Hematopoietic multipotent progenitor cell treated with erythropoietin and hydrocortisone succinate and interleukin-3 and kit ligand, for 15 days (in vitro differentiated cells): ENCODE results near the gene CCSAP.
"Not testable (repeated sequence)": the region's sequence is repeated elsewhere in the genome, so short reads cannot be mapped to it uniquely, and the experiment has no call there.

ENCODE experiments used
- DNase-seq: peaks from one replicate; pipeline ENCODE4 v3.0.0-alpha.2; 2015; ENCODE audit warnings: low spot score

The CCSAP gene

GRCh38 chr1:229325853-229326487 lies 16.9 kb downstream of the CCSAP start:
- DNase-seq: no peak

- no peak for DNase-seq
Measured at GRCh38 chr1:229325401-229325800, 17.4 kb downstream of the CCSAP start.

GRCh38 chr1:229323885-229324553 lies 18.8 kb downstream of the CCSAP start:
- no peak for DNase-seq

- DNase-seq: no peak
Measured at GRCh38 chr1:229323201-229323600, 19.6 kb downstream of the CCSAP start.

GRCh38 chr1:229319487-229319886 lies 23.4 kb downstream of the CCSAP start:
- no peak for DNase-seq

- DNase-seq: no peak
Measured at GRCh38 chr1:229318056-229318455, 24.8 kb downstream of the CCSAP start.

- no peak for DNase-seq
Measured at GRCh38 chr1:229316166-229316565, 26.7 kb downstream of the CCSAP start.

GRCh38 chr1:229310833-229311232 lies 32.0 kb downstream of the CCSAP start:
- DNase-seq: no peak

- DNase-seq: no peak
Measured at GRCh38 chr1:229309684-229310083, 33.2 kb downstream of the CCSAP start.

- no peak for DNase-seq
Measured at GRCh38 chr1:229309074-229309473, 33.8 kb downstream of the CCSAP start.

- no peak for DNase-seq
Measured at GRCh38 chr1:229305392-229305791, 37.5 kb downstream of the CCSAP start.

- peak; percentile 15 for DNase-seq
Measured at GRCh38 chr1:229303855-229304254, 39.0 kb downstream of the CCSAP start.

GRCh38 chr1:229302740-229303139 lies 40.1 kb downstream of the CCSAP start:
- DNase-seq: no peak

GRCh38 chr1:229300099-229300757 lies 42.6 kb downstream of the CCSAP start:
- no peak for DNase-seq

GRCh38 chr1:229298887-229299503 lies 43.9 kb downstream of the CCSAP start:
- DNase-seq: no peak

- DNase-seq: no peak
Measured at GRCh38 chr1:229298420-229298819, 44.4 kb downstream of the CCSAP start.

- no peak for DNase-seq
Measured at GRCh38 chr1:229297746-229298145, 45.1 kb downstream of the CCSAP start.

GRCh38 chr1:229296541-229296941 lies 46.3 kb downstream of the CCSAP start:
- DNase-seq: no peak

GRCh38 chr1:229295745-229296144 lies 47.1 kb downstream of the CCSAP start:
- DNase-seq: no peak

- no peak for DNase-seq
Measured at GRCh38 chr1:229293528-229294204, 49.2 kb downstream of the CCSAP start.

- DNase-seq: not testable (repeated sequence)
Measured at GRCh38 chr1:229291686-229292085, 51.2 kb downstream of the CCSAP start.

- DNase-seq: no peak
Measured at GRCh38 chr1:229288516-229288915, 54.3 kb downstream of the CCSAP start.
